Neural crest cell (in vitro differentiated cells): ENCODE results near the gene OTOL1. TPM values are rescaled to one million over a fixed set of nuclear protein-coding genes. Genes with fewer than 3 reads are reported as not detected.

Experiments
- DNase-seq: peaks from one replicate; pipeline ENCODE4 v3.0.0; 2021; ENCODE audit warnings: low read depth, mixed read lengths, low spot score
- H3K27ac Mint-ChIP-seq: one replicate; pipeline ENCODE4 v1.8.0; 2021; ENCODE audit warnings: mild to moderate bottlenecking, mixed read lengths; ENCODE audit not compliant: unreplicated experiment
- H3K27me3 Mint-ChIP-seq: 2 replicates; pipeline ENCODE4 v1.8.0; 2021; ENCODE audit warnings: low read depth, mild to moderate bottlenecking, mixed read lengths
- H3K36me3 Mint-ChIP-seq: 2 replicates; pipeline ENCODE4 v1.8.0; 2021; ENCODE audit warnings: low read depth, mild to moderate bottlenecking, mixed read lengths
- H3K4me1 Mint-ChIP-seq: 2 replicates; pipeline ENCODE4 v1.8.0; 2021; ENCODE audit warnings: mixed read lengths
- H3K4me3 Mint-ChIP-seq: one replicate; pipeline ENCODE4 v1.8.0; 2021; ENCODE audit warnings: mild to moderate bottlenecking, mixed read lengths
- H3K9me3 Mint-ChIP-seq: 2 replicates; pipeline ENCODE4 v1.8.0; 2021; ENCODE audit warnings: mixed read lengths
- total RNA-seq: library from RNA; stranded (reverse); gene quantifications from 2 replicates; pipeline ENCODE4 v1.2.1, GENCODE V29; 2021
- TF ChIP-seq, protein P1 (sequence below): fragments of 200-600 bp; sonication (generic); conservative IDR thresholded peaks from 2 replicates; pipeline ENCODE4 v1.5.0; 2021; ENCODE audit warnings: antibody characterized with exemption, mild to moderate bottlenecking

OTOL1 gene
- total RNA-seq, 1 donor from 2014 or later = 0.16 TPM

DNA sequence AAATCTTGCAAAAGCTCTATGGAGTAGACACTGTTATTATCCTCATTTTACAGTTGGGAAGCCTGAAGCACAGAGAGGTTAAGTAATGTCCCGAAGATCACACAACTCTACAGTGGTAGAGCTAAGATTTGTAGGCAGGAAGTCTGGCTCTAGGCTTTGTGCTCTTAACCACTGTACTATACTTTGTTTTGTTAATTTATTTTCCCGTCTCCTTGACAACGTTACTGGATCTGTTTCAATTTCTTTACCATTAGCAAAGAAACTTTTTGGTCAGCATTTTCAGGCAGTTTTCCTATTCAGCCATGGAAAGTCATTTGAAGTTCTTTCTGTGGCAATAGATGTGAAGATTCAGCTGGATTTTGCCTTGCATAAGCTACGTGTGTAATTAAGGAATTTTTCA is 51.7 kb downstream of the OTOL1 start:
- H3K9me3 Mint-ChIP-seq = peaks cover 5% of the 10 kb centered on the region
- H3K27ac Mint-ChIP-seq = no peak overlapping the region
- no peaks in the 10 kb centered on the region for H3K27me3 Mint-ChIP-seq

GRCh38 chr3:161549261-161549660 is 52.7 kb downstream of the OTOL1 start:
- H3K27ac Mint-ChIP-seq = no peak overlapping the region
- no peaks in the 10 kb centered on the region for H3K27me3 Mint-ChIP-seq
- TF ChIP-seq, protein P1, sequence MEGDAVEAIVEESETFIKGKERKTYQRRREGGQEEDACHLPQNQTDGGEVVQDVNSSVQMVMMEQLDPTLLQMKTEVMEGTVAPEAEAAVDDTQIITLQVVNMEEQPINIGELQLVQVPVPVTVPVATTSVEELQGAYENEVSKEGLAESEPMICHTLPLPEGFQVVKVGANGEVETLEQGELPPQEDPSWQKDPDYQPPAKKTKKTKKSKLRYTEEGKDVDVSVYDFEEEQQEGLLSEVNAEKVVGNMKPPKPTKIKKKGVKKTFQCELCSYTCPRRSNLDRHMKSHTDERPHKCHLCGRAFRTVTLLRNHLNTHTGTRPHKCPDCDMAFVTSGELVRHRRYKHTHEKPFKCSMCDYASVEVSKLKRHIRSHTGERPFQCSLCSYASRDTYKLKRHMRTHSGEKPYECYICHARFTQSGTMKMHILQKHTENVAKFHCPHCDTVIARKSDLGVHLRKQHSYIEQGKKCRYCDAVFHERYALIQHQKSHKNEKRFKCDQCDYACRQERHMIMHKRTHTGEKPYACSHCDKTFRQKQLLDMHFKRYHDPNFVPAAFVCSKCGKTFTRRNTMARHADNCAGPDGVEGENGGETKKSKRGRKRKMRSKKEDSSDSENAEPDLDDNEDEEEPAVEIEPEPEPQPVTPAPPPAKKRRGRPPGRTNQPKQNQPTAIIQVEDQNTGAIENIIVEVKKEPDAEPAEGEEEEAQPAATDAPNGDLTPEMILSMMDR = no peak
- peak overlapping the region; percentile 10 for H3K4me3 Mint-ChIP-seq
- peaks cover 4% of the 10 kb centered on the region for H3K36me3 Mint-ChIP-seq
- H3K9me3 Mint-ChIP-seq = peaks cover 5% of the 10 kb centered on the region
- H3K4me1 Mint-ChIP-seq = peaks cover 40% of the 10 kb centered on the region
- no peak for DNase-seq

More for the DNA sequence above, 51.7 kb downstream of the OTOL1 start:
- peaks cover 4% of the 10 kb centered on the region for H3K36me3 Mint-ChIP-seq
- TF ChIP-seq, protein P1 = no peak
- no peak overlapping the region for H3K4me3 Mint-ChIP-seq
- no peak for DNase-seq
- H3K4me1 Mint-ChIP-seq = peaks cover 34% of the 10 kb centered on the region

DNA sequence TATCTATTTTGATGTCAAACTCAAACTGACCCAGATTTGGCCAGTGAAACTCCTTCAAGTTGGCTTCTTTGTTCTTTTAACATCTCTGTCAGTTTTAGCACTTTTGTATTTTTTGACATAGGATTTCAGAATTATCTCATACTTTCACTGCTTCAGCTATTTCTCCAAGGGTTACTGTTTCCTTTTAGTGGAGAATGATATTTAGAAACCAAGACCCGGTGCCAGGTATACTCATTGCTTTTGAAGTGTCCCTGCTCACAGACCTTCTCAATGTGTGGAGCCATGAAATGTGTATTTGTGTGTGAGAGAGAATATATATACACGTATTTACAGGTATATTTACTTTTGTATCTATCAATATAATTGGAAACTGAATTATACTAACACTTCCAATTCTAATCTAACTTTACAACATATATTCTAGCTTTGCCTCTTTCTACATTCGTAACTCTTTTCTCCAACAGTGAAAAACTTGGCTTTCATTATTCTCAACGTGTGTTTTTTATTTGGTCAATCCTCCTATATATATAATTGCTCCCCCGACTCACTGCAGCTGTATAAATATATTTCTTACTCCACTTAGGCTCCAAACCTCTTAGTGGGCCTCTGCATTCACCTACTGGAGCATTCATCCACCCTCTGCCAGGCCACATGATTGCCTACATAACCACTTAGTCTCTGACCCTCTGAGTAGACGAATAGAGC is 54.0 kb downstream of the OTOL1 start:
- no peak overlapping the region for H3K27ac Mint-ChIP-seq
- no peak overlapping the region for H3K4me3 Mint-ChIP-seq
- TF ChIP-seq, protein P1 = no peak
- H3K36me3 Mint-ChIP-seq = peaks cover 4% of the 10 kb centered on the region
- no peak for DNase-seq
- H3K9me3 Mint-ChIP-seq = peaks cover 5% of the 10 kb centered on the region
- peaks cover 53% of the 10 kb centered on the region for H3K4me1 Mint-ChIP-seq
- no peaks in the 10 kb centered on the region for H3K27me3 Mint-ChIP-seq

- Mint-ChIP-seq H3K36me3 (peaks cover 4% of the 10 kb centered on the region), H3K4me1 (peaks cover 60% of the 10 kb centered on the region), H3K4me3 (no peak overlapping the region), H3K27ac (no peak overlapping the region), H3K9me3 (peaks cover 5% of the 10 kb centered on the region), H3K27me3 (no peaks in the 10 kb centered on the region)
- TF ChIP-seq, protein P1 = no peak
- DNase-seq = no peak
Measured at GRCh38 chr3:161551697-161552096, 55.1 kb downstream of the OTOL1 start.

DNA sequence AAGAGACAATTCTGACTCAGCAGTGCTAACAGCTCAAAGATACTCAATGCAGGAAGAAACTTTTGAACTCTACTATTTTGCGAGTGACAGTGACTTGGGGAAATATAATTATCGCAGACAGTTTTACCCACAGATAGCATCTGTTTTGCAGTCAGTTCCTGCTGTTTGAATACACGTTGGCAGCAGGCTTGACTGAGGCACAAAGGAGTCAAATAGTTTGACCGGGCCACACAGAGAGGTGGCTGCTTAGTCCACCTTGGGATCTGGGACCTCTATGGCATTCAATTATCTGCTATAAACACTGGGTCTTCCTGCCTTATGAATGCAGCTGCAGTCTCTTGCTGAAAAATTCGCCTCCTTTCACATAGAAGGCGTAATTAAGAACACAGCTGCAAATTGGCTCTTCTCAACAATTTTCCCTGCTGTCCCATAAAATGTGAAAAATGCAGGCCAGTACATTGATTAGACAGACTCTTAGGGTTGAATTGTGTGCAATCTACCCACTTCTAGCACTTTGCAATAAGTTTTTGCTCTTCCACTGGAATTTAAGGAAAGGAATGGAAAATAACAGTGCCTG is 56.5 kb downstream of the OTOL1 start:
- Mint-ChIP-seq H3K27me3 (no peaks in the 10 kb centered on the region), H3K36me3 (peaks cover 4% of the 10 kb centered on the region), H3K4me1 (peaks cover 71% of the 10 kb centered on the region), H3K4me3 (no peak overlapping the region), H3K27ac (no peak overlapping the region), H3K9me3 (peaks cover 5% of the 10 kb centered on the region)
- no peak for DNase-seq
- TF ChIP-seq, protein P1 = no peak

Other genes starting within 250 kb of the OTOL1 start
- gene SPTSSB, start 125.3 kb upstream of the OTOL1 start, total RNA-seq = 0.20 and 0.42 TPM in 2 replicates